Hypothalamus (tissue), 51 donors: ENCODE measurements around the gene TENT4B.
"Not testable (repeated sequence)": the region's sequence is repeated elsewhere in the genome, so short reads cannot be mapped to it uniquely, and the experiment has no call there.

ENCODE experiments used
- DNase-seq, 51 donors: peaks; one replicate each; lab custom pipeline; 2025; lab: John Stamatoyannopoulos, UW

The TENT4B gene

GRCh38 chr16:50227120-50227519 is 74.0 kb downstream of the TENT4B start:
- DNase-seq: no peak

- DNase-seq: no peak
These were observed 74.6 kb downstream of the TENT4B start for GRCh38 chr16:50227665-50228064.

- no peak for DNase-seq
These were observed 75.3 kb downstream of the TENT4B start for GRCh38 chr16:50228364-50228868.

- no peak for DNase-seq
These were observed 76.1 kb downstream of the TENT4B start for GRCh38 chr16:50229149-50229726.

GRCh38 chr16:50234771-50235556 is 81.9 kb downstream of the TENT4B start:
- no peak for DNase-seq

GRCh38 chr16:50235581-50235980 is 82.5 kb downstream of the TENT4B start:
- no peak for DNase-seq

- DNase-seq: no peak
These were observed 85.2 kb downstream of the TENT4B start for GRCh38 chr16:50238314-50238713.

GRCh38 chr16:50238868-50239301 is 85.8 kb downstream of the TENT4B start:
- DNase-seq: no peak

GRCh38 chr16:50243024-50243423 is 89.9 kb downstream of the TENT4B start:
- DNase-seq: not testable (repeated sequence)

GRCh38 chr16:50244140-50244503 is 91.0 kb downstream of the TENT4B start:
- DNase-seq: no peak

- no peak for DNase-seq
These were observed 91.7 kb downstream of the TENT4B start for GRCh38 chr16:50244504-50245416.

- peak in 9 of 51 donors; percentile 20 to 51 (median 30) for DNase-seq
These were observed 92.6 kb downstream of the TENT4B start for GRCh38 chr16:50245417-50246298.

GRCh38 chr16:50246299-50247122 is 93.4 kb downstream of the TENT4B start:
- DNase-seq: no peak

GRCh38 chr16:50247123-50247905 is 94.2 kb downstream of the TENT4B start:
- no peak for DNase-seq

- no peak for DNase-seq
These were observed 95.0 kb downstream of the TENT4B start for GRCh38 chr16:50247906-50248608.

GRCh38 chr16:50248845-50249244 is 95.7 kb downstream of the TENT4B start:
- DNase-seq: no peak

GRCh38 chr16:50251375-50252081 is 98.4 kb downstream of the TENT4B start:
- DNase-seq: no peak
